WTC11 (cell line): Measurements from ENCODE around the gene VSTM2L.

ENCODE experiments used
- E2F4 ChIP-seq: sonication (generic); formaldehyde crosslinking; IDR thresholded peaks from 2 replicates; pipeline ENCODE4 v1.8.1; 2022; ENCODE audit warnings: low read depth, mild to moderate bottlenecking, moderate library complexity, missing genetic modification reagents, borderline replicate concordance
- FOXK1 ChIP-seq: sonication (generic); formaldehyde crosslinking; IDR thresholded peaks from 2 replicates; pipeline ENCODE4 v1.8.0; 2022; ENCODE audit warnings: mild to moderate bottlenecking, moderate library complexity, missing genetic modification reagents
- JUN ChIP-seq: sonication (generic); formaldehyde crosslinking; IDR thresholded peaks from 2 replicates; pipeline ENCODE4 v1.8.0; 2023; ENCODE audit warnings: mild to moderate bottlenecking, missing genetic modification reagents
- NFYB ChIP-seq: sonication (generic); formaldehyde crosslinking; conservative IDR thresholded peaks from 2 replicates; pipeline ENCODE4 v1.8.0; 2022; ENCODE audit warnings: low read depth, missing genetic modification reagents
- SMAD3 ChIP-seq: sonication (generic); formaldehyde crosslinking; IDR thresholded peaks from 2 replicates; pipeline ENCODE4 v1.8.0; 2022; ENCODE audit warnings: missing genetic modification reagents, mild to moderate bottlenecking, borderline replicate concordance
- ZNF121 ChIP-seq: sonication (generic); formaldehyde crosslinking; IDR thresholded peaks from 2 replicates; pipeline ENCODE4 v1.8.0; 2023; ENCODE audit warnings: missing genetic modification reagents
- ZNF219 ChIP-seq: sonication (generic); formaldehyde crosslinking; IDR thresholded peaks from 2 replicates; pipeline ENCODE4 v1.8.0; 2023; ENCODE audit warnings: missing genetic modification reagents, mild to moderate bottlenecking, borderline replicate concordance
- TF ChIP-seq, protein P1 (sequence below): sonication (generic); formaldehyde crosslinking; IDR thresholded peaks from 2 replicates; pipeline ENCODE4 v1.8.0; 2023; ENCODE audit warnings: mild to moderate bottlenecking, missing genetic modification reagents
- TF ChIP-seq, protein P2 (sequence below): sonication (generic); formaldehyde crosslinking; IDR thresholded peaks from 2 replicates; pipeline ENCODE4 v1.8.1; 2023; ENCODE audit warnings: mild to moderate bottlenecking, moderate library complexity, missing genetic modification reagents
- TF ChIP-seq, protein P3 (sequence below): sonication (generic); formaldehyde crosslinking; IDR thresholded peaks from 2 replicates; pipeline ENCODE4 v1.8.0; 2022; ENCODE audit warnings: mild to moderate bottlenecking, missing genetic modification reagents
- TF ChIP-seq, protein P4 (sequence below): sonication (generic); formaldehyde crosslinking; IDR thresholded peaks from 2 replicates; pipeline ENCODE4 v1.8.0; 2023; ENCODE audit warnings: missing genetic modification reagents, mild to moderate bottlenecking, borderline replicate concordance
- TF ChIP-seq, protein P5 (sequence below): fragments of 200-600 bp; IDR thresholded peaks from 2 replicates; pipeline ENCODE4 v1.8.0; 2022; ENCODE audit warnings: antibody characterized with exemption

DNA sequence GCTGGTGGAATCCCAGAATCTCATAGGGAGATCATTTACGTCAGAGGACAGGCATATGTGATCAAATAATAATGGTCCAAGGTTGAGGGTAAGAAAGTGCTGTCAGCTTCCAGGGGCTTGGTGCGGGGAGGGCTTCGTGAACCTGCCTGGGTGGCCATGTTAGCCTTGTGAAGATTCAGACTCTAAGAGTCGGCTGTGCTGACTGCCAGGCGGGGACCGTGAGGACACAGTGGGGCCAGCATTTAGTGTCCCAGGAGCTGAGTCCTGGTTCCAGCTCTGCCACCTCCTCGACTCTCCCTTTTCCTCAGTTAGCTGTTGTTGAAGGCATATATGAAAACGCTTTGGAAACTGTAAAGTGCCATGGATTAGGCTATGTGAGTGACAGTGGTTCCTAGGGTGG lies 33.5 kb downstream of the VSTM2L start:
- TF ChIP-seq, protein P1, sequence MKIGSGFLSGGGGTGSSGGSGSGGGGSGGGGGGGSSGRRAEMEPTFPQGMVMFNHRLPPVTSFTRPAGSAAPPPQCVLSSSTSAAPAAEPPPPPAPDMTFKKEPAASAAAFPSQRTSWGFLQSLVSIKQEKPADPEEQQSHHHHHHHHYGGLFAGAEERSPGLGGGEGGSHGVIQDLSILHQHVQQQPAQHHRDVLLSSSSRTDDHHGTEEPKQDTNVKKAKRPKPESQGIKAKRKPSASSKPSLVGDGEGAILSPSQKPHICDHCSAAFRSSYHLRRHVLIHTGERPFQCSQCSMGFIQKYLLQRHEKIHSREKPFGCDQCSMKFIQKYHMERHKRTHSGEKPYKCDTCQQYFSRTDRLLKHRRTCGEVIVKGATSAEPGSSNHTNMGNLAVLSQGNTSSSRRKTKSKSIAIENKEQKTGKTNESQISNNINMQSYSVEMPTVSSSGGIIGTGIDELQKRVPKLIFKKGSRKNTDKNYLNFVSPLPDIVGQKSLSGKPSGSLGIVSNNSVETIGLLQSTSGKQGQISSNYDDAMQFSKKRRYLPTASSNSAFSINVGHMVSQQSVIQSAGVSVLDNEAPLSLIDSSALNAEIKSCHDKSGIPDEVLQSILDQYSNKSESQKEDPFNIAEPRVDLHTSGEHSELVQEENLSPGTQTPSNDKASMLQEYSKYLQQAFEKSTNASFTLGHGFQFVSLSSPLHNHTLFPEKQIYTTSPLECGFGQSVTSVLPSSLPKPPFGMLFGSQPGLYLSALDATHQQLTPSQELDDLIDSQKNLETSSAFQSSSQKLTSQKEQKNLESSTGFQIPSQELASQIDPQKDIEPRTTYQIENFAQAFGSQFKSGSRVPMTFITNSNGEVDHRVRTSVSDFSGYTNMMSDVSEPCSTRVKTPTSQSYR (CRISPR knock-in tag), result no peak
- TF ChIP-seq, protein P2, sequence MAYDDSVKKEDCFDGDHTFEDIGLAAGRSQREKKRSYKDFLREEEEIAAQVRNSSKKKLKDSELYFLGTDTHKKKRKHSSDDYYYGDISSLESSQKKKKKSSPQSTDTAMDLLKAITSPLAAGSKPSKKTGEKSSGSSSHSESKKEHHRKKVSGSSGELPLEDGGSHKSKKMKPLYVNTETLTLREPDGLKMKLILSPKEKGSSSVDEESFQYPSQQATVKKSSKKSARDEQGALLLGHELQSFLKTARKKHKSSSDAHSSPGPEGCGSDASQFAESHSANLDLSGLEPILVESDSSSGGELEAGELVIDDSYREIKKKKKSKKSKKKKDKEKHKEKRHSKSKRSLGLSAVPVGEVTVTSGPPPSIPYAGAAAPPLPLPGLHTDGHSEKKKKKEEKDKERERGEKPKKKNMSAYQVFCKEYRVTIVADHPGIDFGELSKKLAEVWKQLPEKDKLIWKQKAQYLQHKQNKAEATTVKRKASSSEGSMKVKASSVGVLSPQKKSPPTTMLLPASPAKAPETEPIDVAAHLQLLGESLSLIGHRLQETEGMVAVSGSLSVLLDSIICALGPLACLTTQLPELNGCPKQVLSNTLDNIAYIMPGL (CRISPR knock-in tag), result no peak
- TF ChIP-seq E2F4 (no peak), SMAD3 (CRISPR knock-in tag) (no peak), NFYB (CRISPR knock-in tag) (no peak), ZNF121 (no peak), ZNF219 (no peak), JUN (no peak), FOXK1 (CRISPR knock-in tag) (no peak)
- TF ChIP-seq, protein P3, sequence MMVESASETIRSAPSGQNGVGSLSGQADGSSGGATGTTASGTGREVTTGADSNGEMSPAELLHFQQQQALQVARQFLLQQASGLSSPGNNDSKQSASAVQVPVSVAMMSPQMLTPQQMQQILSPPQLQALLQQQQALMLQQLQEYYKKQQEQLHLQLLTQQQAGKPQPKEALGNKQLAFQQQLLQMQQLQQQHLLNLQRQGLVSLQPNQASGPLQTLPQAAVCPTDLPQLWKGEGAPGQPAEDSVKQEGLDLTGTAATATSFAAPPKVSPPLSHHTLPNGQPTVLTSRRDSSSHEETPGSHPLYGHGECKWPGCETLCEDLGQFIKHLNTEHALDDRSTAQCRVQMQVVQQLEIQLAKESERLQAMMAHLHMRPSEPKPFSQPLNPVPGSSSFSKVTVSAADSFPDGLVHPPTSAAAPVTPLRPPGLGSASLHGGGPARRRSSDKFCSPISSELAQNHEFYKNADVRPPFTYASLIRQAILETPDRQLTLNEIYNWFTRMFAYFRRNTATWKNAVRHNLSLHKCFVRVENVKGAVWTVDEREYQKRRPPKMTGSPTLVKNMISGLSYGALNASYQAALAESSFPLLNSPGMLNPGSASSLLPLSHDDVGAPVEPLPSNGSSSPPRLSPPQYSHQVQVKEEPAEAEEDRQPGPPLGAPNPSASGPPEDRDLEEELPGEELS (CRISPR knock-in tag), result no peak
- TF ChIP-seq, protein P4, sequence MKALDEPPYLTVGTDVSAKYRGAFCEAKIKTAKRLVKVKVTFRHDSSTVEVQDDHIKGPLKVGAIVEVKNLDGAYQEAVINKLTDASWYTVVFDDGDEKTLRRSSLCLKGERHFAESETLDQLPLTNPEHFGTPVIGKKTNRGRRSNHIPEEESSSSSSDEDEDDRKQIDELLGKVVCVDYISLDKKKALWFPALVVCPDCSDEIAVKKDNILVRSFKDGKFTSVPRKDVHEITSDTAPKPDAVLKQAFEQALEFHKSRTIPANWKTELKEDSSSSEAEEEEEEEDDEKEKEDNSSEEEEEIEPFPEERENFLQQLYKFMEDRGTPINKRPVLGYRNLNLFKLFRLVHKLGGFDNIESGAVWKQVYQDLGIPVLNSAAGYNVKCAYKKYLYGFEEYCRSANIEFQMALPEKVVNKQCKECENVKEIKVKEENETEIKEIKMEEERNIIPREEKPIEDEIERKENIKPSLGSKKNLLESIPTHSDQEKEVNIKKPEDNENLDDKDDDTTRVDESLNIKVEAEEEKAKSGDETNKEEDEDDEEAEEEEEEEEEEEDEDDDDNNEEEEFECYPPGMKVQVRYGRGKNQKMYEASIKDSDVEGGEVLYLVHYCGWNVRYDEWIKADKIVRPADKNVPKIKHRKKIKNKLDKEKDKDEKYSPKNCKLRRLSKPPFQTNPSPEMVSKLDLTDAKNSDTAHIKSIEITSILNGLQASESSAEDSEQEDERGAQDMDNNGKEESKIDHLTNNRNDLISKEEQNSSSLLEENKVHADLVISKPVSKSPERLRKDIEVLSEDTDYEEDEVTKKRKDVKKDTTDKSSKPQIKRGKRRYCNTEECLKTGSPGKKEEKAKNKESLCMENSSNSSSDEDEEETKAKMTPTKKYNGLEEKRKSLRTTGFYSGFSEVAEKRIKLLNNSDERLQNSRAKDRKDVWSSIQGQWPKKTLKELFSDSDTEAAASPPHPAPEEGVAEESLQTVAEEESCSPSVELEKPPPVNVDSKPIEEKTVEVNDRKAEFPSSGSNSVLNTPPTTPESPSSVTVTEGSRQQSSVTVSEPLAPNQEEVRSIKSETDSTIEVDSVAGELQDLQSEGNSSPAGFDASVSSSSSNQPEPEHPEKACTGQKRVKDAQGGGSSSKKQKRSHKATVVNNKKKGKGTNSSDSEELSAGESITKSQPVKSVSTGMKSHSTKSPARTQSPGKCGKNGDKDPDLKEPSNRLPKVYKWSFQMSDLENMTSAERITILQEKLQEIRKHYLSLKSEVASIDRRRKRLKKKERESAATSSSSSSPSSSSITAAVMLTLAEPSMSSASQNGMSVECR (CRISPR knock-in tag), result no peak
- TF ChIP-seq, protein P5, sequence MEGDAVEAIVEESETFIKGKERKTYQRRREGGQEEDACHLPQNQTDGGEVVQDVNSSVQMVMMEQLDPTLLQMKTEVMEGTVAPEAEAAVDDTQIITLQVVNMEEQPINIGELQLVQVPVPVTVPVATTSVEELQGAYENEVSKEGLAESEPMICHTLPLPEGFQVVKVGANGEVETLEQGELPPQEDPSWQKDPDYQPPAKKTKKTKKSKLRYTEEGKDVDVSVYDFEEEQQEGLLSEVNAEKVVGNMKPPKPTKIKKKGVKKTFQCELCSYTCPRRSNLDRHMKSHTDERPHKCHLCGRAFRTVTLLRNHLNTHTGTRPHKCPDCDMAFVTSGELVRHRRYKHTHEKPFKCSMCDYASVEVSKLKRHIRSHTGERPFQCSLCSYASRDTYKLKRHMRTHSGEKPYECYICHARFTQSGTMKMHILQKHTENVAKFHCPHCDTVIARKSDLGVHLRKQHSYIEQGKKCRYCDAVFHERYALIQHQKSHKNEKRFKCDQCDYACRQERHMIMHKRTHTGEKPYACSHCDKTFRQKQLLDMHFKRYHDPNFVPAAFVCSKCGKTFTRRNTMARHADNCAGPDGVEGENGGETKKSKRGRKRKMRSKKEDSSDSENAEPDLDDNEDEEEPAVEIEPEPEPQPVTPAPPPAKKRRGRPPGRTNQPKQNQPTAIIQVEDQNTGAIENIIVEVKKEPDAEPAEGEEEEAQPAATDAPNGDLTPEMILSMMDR, result no peak
